GM18517 (cell line): ENCODE data around the gene ARHGAP22.

ENCODE experiments used
- ATAC-seq: cut with Tn5 transposase; IDR thresholded peaks from one replicate; pipeline ENCODE4 v1.9.1; 2021; ENCODE audit warnings: mild to moderate bottlenecking, moderate library complexity; ENCODE audit not compliant: unreplicated experiment

Gene ARHGAP22

DNA sequence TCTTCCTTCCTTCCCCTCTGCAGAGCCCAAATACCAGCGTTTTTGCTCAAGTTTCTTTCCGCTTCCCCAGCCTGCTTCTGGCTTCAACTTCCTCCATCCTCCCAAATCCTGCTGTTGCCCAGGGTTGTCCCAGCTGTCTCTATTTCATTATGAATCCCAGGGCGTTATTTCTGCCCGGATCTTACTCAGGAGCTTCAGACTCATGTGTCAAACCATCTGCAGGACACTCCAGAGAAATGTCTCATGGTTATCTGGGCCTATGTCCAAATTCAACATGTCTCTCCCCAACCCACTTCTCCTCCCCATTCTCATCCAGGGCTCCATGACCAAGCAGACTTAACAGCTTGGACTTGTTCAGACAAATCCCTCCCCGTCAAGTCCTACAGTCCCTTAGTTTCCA is 15.6 kb downstream of the ARHGAP22 start:
- no peak for ATAC-seq

DNA sequence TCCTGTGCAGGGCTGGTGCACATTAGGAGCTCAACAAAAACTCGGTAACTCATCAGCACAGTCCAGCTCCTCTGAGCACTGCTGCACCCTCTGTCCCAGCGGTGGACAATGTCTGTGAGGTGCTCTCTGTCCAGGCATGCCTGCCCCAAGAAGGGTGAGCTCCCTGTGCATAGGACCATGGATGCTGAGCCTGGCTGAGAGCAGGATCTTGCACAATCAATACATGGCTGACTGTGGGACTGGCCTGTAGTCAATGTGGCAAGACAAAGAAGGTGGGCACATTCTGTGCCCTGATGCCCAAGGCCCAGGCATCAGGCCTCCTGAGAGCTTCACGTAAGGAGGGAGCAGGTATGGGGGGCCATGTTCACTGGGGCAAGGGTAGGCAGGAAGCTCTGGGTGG is 17.1 kb downstream of the ARHGAP22 start:
- no peak for ATAC-seq

DNA sequence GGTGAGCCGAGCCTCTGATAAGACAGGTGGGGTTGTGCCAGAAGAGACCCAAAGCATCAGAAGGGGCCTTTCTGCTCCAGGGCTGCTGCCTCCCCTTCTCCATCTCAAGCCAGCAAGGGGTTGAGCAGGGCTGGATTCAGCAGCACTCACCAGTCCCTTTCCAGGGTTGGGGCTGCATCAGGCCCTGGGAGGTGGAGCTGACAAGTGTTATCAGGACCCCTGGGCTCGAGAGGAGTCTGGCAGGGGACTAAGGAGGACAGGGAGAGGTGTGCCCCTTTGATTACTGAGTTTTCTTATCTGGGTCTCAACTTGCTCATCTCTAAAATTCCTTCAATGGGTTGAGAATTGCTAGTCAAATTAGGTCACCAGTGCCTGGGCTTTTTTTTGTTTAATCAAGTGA is 17.8 kb downstream of the ARHGAP22 start:
- ATAC-seq = no peak

DNA sequence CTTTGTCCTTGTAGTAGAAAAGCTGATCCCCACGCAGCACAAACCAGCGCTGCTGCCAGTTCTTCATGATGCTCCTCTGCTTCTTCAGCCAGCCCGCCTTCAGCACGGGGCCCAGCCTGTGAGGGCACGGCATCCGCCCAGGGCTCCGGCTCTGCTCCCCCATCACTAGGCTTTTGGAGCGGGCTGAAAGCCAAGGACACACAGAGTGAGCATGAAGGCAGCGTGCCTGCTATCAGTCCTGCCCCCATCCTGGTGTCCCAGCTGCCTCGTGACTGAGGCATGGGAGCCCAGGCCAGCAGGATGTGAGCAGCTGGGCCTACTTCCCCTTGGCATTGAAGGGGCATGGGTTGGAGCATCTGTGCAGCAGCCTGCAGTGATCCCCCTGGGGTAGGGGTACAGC is 21.9 kb downstream of the ARHGAP22 start:
- no peak for ATAC-seq

DNA sequence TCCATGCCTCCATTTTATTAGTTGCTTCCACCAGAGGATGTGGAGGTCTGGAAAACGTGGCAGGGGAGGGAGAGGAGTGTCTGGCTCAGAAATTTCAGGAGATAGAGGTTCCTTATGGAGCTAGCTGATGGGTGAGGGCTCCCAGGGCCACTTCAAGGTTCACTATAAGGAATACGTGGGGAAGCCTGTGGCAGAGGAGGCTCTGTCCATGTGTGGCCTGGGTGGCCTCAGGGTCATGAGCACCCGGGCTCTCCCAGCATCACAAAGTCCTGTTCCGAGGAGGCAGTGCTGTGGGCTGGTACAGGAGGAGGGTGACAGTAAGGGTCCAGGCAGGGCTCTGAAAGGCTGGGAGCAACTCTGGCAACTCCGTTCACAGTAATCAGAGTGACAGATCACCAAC is 24.6 kb downstream of the ARHGAP22 start:
- ATAC-seq = no peak

GRCh38 chr10:48579251-48579960 is 25.5 kb downstream of the ARHGAP22 start:
- no peak for ATAC-seq

GRCh38 chr10:48577158-48577557 is 27.7 kb downstream of the ARHGAP22 start:
- ATAC-seq = no peak

- no peak for ATAC-seq
These were observed 28.4 kb downstream of the ARHGAP22 start for GRCh38 chr10:48576501-48576900.

DNA sequence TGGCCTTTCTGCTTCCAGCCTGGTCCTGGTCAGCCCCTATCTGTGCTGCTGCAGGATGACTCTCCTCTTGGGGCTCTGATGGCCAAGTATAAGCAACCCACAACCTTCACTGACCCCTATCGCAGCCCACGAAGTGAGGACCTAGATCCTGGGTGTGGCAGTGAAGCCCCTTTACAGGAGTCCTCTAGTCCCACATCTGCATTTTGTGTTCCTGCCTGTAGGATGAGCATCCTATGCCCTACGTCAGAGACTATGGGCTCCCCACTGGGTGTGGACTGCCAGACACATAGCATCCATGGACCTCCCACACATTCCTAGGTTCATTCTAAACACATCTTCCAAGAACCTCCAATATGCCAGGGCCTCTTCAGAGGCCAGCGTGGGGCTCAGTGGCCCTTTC is 29.0 kb downstream of the ARHGAP22 start:
- ATAC-seq = no peak

- no peak for ATAC-seq
These were observed 30.0 kb downstream of the ARHGAP22 start for GRCh38 chr10:48574817-48575380.

- ATAC-seq = no peak
These were observed 30.5 kb downstream of the ARHGAP22 start for GRCh38 chr10:48574322-48574796.

DNA sequence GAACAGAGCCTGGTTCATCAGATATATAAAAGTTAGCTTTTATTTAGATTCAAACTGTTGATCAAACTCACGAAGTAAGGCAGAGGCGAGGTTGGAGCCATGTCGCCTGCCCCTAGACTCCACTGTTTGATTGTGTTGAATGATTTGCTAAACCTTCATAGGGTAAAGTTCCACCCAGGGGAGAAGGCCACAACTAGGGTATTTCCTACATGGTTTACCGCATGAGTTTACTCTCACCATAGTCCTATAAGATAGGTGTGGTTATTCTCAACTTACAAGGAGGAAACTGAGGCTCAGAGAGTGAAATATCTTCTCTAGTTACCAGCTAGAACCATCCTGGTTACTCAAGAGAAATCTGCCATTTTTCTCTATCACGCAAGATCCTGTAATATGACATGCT is 31.8 kb downstream of the ARHGAP22 start:
- no peak for ATAC-seq

DNA sequence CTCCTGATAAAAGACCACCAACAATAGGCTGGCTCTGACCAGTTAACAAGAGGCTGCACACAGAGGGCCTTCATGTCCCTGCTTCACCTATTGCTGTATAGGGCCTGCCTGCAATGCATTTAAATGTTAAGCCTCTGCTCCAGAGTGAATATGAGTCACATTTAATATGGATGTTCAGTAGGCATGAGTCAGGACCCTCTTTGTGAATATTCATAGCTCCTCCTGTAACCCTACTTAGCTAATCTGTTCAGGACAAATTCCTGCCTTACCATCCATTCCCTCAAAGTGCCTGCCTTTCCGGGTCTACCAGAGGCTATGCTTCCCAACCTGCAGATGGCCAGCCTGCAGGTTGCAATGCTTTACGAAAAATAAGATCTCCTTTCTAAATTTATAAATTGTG is 32.5 kb downstream of the ARHGAP22 start:
- no peak for ATAC-seq

- ATAC-seq = no peak
These were observed 36.3 kb downstream of the ARHGAP22 start for GRCh38 chr10:48568546-48568945.

DNA sequence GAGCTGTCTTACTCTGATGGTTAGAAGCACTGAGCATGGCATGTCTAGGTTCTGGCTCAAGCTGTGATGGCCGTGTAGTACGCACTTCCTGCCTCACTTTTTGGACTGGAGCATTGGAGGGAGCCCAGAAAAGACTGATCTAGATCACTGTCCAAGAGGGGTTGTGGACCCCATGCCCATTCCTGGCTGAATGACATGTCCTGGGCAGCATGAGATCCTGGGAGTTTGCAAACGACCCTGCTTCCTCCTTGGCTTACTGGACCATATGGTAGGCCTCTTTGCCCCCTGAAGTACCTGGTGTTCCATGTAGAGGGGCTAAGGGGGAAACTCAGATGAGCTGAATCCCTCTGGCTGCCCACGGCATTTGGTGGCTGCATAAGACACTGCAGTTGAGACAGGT is 36.7 kb downstream of the ARHGAP22 start:
- ATAC-seq = no peak

- no peak for ATAC-seq
These were observed 37.5 kb downstream of the ARHGAP22 start for GRCh38 chr10:48567346-48567745.

- no peak for ATAC-seq
These were observed 40.3 kb downstream of the ARHGAP22 start for GRCh38 chr10:48564466-48565160.

- ATAC-seq = no peak
These were observed 47.3 kb downstream of the ARHGAP22 start for GRCh38 chr10:48557511-48558123.

- ATAC-seq = no peak
These were observed 48.2 kb downstream of the ARHGAP22 start for GRCh38 chr10:48556713-48557112.

DNA sequence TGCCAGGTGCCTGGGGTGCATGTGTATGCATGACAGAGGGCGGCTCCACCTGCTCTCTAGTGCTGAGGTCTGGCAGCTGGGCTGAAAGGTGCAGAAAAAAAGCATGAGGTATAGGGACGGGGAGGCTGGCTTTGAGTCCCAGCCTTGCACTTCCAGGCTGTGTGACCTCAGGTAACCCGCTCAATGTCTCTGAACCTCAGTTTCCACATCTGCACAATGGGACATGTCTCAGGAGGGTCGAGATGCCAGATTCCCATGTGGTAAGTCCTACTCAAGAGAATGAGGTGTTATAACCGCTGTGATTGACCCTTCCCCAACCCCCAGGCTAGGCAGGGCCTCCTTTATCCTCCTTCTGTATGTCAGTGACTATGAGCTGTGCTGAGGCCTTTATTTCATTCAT is 48.8 kb downstream of the ARHGAP22 start:
- no peak for ATAC-seq

DNA sequence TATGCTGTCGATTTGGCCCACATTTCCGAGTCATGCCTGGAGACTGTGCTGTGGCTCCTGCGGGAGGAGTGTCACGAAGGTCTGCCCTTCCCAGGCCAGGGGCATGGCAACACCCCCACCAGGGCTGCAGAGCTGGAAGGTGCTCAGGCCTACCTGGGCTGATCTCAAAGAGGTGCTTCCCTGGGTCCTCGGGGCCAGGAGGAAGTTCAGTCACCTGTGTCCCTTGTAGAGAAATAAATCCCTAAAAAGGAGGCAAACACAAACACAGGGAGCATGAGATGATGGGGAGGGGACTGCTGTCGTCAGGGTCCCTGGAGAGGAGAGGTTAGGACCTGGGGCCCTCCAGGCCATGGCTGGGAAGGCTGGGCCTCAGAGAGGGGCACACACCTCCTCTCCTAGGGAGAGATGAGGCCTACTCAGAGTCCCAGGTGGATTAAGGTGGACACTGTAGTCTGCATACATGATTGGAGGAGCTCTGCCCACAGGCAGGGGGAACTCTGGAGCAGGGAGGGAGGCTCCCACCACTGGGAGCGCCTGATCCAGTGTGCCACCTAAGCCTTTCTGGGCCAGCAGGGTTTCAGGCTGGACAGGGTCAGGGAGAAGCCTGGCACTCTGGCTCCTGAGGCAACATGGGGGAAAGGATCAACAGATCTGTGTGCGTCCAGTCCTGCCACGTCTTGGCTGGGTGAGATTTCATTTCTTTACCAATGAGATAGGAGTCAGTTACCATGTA is 49.4 kb downstream of the ARHGAP22 start:
- ATAC-seq = no peak
